H9 (cell line): ENCODE measurements around the gene MZB1. TPM values are rescaled to one million over a fixed set of nuclear protein-coding genes. Genes with fewer than 3 reads are reported as not detected.

Experiments
- DNase-seq: peaks from one replicate; pipeline ENCODE4 v3.0.0-alpha.2; 2017
- H2AFZ ChIP-seq: one replicate; pipeline ENCODE4 v1.6.1; 2013; ENCODE audit warnings: mild to moderate bottlenecking, low read length, control low read depth, moderate library complexity
- H2AK5ac ChIP-seq: 2 replicates; pipeline ENCODE4 v1.6.1; 2013; ENCODE audit warnings: low read length, control low read depth, mixed read lengths; ENCODE audit not compliant: insufficient read length
- H2BK120ac ChIP-seq: one replicate; pipeline ENCODE4 v1.6.1; 2013; ENCODE audit warnings: low read depth, mild to moderate bottlenecking, low read length, control low read depth, inconsistent platforms; ENCODE audit not compliant: poor library complexity, severe bottlenecking
- H2BK12ac ChIP-seq: 2 replicates; pipeline ENCODE4 v1.6.1; 2013; ENCODE audit warnings: low read length, control low read depth, mixed read lengths, low read depth; ENCODE audit not compliant: insufficient read length
- H2BK15ac ChIP-seq: 2 replicates; pipeline ENCODE4 v1.6.1; 2013; ENCODE audit warnings: low read depth, low read length, control low read depth
- H2BK20ac ChIP-seq: one replicate; pipeline ENCODE4 v1.6.1; 2013; ENCODE audit warnings: low read depth, mild to moderate bottlenecking, low read length, control low read depth, inconsistent platforms; ENCODE audit not compliant: poor library complexity, severe bottlenecking
- H2BK5ac ChIP-seq: 2 replicates; pipeline ENCODE4 v1.6.1; 2013; ENCODE audit warnings: low read length, control low read depth, mixed read lengths; ENCODE audit not compliant: insufficient read length
- H3K14ac ChIP-seq: 2 replicates; pipeline ENCODE4 v1.6.1; 2013; ENCODE audit warnings: low read length, control low read depth; ENCODE audit not compliant: insufficient read depth
- H3K18ac ChIP-seq: 2 replicates; pipeline ENCODE4 v1.6.1; 2013; ENCODE audit warnings: low read depth, mild to moderate bottlenecking, mixed read lengths, low read length, control low read depth; ENCODE audit not compliant: insufficient read length
- H3K23ac ChIP-seq: 2 replicates; pipeline ENCODE4 v1.6.1; 2013; ENCODE audit warnings: low read length, control low read depth, mixed read lengths, low read depth; ENCODE audit not compliant: insufficient read length
- H3K23me2 ChIP-seq: 2 replicates; pipeline ENCODE4 v1.6.1; 2013; ENCODE audit warnings: low read depth, mild to moderate bottlenecking, mixed read lengths, low read length, control low read depth; ENCODE audit not compliant: insufficient read length, poor library complexity, severe bottlenecking
- H3K27ac ChIP-seq: 2 replicates; pipeline ENCODE4 v1.5.1; 2013; ENCODE audit warnings: low read length, control low read depth, mixed read lengths, low read depth; ENCODE audit not compliant: insufficient read length
- H3K27me3 ChIP-seq: 2 replicates; pipeline ENCODE4 v1.6.1; 2013; ENCODE audit warnings: low read length, control low read depth, inconsistent platforms; ENCODE audit not compliant: insufficient read depth
- H3K4ac ChIP-seq: 2 replicates; pipeline ENCODE4 v1.6.1; 2013; ENCODE audit warnings: low read depth, mild to moderate bottlenecking, control low read depth, inconsistent platforms, low read length, moderate library complexity
- H3K4me1 ChIP-seq: 2 replicates; pipeline ENCODE4 v1.6.1; 2013; ENCODE audit warnings: low read length, control low read depth, inconsistent platforms; ENCODE audit not compliant: insufficient read depth
- H3K4me2 ChIP-seq: 2 replicates; pipeline ENCODE4 v1.6.1; 2013; ENCODE audit warnings: low read length, control low read depth, mixed read lengths; ENCODE audit not compliant: insufficient read length, insufficient read depth
- H3K56ac ChIP-seq: 2 replicates; pipeline ENCODE4 v1.6.1; 2013; ENCODE audit warnings: low read depth, mild to moderate bottlenecking, mixed read lengths, low read length, control low read depth; ENCODE audit not compliant: insufficient read length
- H3K79me1 ChIP-seq: 2 replicates; pipeline ENCODE4 v1.6.1; 2013; ENCODE audit warnings: low read depth, mild to moderate bottlenecking, moderate library complexity, low read length, control low read depth, inconsistent platforms; ENCODE audit not compliant: insufficient read depth, poor library complexity, severe bottlenecking
- H3K79me2 ChIP-seq: 2 replicates; pipeline ENCODE4 v1.6.1; 2013; ENCODE audit warnings: low read length, control low read depth, inconsistent platforms; ENCODE audit not compliant: insufficient read depth
- H3K9ac ChIP-seq: 2 replicates; pipeline ENCODE4 v1.6.1; 2013; ENCODE audit warnings: low read length, control low read depth, mixed read lengths; ENCODE audit not compliant: insufficient read length; ENCODE audit errors: extremely low read depth
- H3K9me3 ChIP-seq: one replicate; pipeline ENCODE4 v1.6.1; 2013; ENCODE audit warnings: low read depth, low read length, inconsistent platforms; ENCODE audit not compliant: control insufficient read depth
- H3T11ph ChIP-seq: one replicate; pipeline ENCODE4 v1.6.1; 2013; ENCODE audit warnings: mild to moderate bottlenecking, low read length, control low read depth, inconsistent platforms
- H4K20me1 ChIP-seq: one replicate; pipeline ENCODE4 v1.6.1; 2013; ENCODE audit not compliant: control insufficient read depth, insufficient read length, insufficient read depth
- H4K5ac ChIP-seq: 2 replicates; pipeline ENCODE4 v1.6.1; 2013; ENCODE audit warnings: low read depth, mild to moderate bottlenecking, mixed read lengths, low read length, control low read depth; ENCODE audit not compliant: insufficient read length
- H4K8ac ChIP-seq: replicated peaks from 2 replicates; pipeline ENCODE4 v1.6.1; 2013; ENCODE audit warnings: low read length, control low read depth, mixed read lengths, low read depth; ENCODE audit not compliant: insufficient read length
- H4K91ac ChIP-seq: 2 replicates; pipeline ENCODE4 v1.6.1; 2013; ENCODE audit warnings: low read depth, mild to moderate bottlenecking, moderate library complexity, mixed read lengths, low read length, control low read depth; ENCODE audit not compliant: insufficient read length
- H3K27ac Mint-ChIP-seq, 3 experiments: 2 replicates in 2 of 3; 3 replicates in 1 of 3; pipeline ENCODE4 v1.8.0; 2020 to 2021; ENCODE audit warnings: mixed read lengths in 3 of 3, mild to moderate bottlenecking in 1 of 3, moderate library complexity in 1 of 3
- H3K27me3 Mint-ChIP-seq: 2 replicates; pipeline ENCODE4 v1.8.0; 2021; ENCODE audit warnings: low read depth, mild to moderate bottlenecking, moderate library complexity, mixed read lengths
- H3K36me3 Mint-ChIP-seq, 3 experiments: 2 replicates in 2 of 3; 3 replicates in 1 of 3; pipeline ENCODE4 v1.8.0; 2020 to 2021; ENCODE audit warnings: low read depth in 3 of 3, mixed read lengths in 3 of 3; ENCODE audit not compliant: insufficient read depth in 1 of 3
- H3K4me1 Mint-ChIP-seq, 2 experiments: 2 replicates each; pipeline ENCODE4 v1.8.0; 2020; ENCODE audit warnings: mixed read lengths in 2 of 2
- H3K4me3 Mint-ChIP-seq, 2 experiments: 2 replicates in 1 of 2; 3 replicates in 1 of 2; pipeline ENCODE4 v1.8.0; 2020 to 2021; ENCODE audit warnings: mild to moderate bottlenecking in 2 of 2, mixed read lengths in 2 of 2, moderate library complexity in 1 of 2
- H3K9me3 Mint-ChIP-seq, 2 experiments: 2 replicates in 1 of 2; 3 replicates in 1 of 2; pipeline ENCODE4 v1.8.0; 2020; ENCODE audit warnings: mild to moderate bottlenecking in 2 of 2, mixed read lengths in 2 of 2, moderate library complexity in 1 of 2
- WGBS: extraction: QIAGEN DNeasy Blood & Tissue Kit; methylation state at CpG from one replicate; pipeline ENCODE4 v1.1.7; 2013; ENCODE audit warnings: missing lambda C conversion rate, low lambda C conversion rate, mixed read lengths; ENCODE audit not compliant: insufficient read length; ENCODE audit errors: extremely low coverage; 5-methylcytosine and 5-hydroxymethylcytosine counted together
- total RNA-seq: library from RNA; stranded (reverse); gene quantifications from 2 replicates; pipeline ENCODE4 v1.2.1, GENCODE V29; 2021
- TF ChIP-seq, protein P1 (sequence below): fragments of 200-600 bp; sonication (generic); conservative IDR thresholded peaks from 3 replicates; pipeline ENCODE4 v1.8.0; 2021; ENCODE audit warnings: antibody characterized with exemption, mild to moderate bottlenecking

MZB1 gene
- total RNA-seq, 1 experiment from 2014 or later: 0.31 TPM

DNA sequence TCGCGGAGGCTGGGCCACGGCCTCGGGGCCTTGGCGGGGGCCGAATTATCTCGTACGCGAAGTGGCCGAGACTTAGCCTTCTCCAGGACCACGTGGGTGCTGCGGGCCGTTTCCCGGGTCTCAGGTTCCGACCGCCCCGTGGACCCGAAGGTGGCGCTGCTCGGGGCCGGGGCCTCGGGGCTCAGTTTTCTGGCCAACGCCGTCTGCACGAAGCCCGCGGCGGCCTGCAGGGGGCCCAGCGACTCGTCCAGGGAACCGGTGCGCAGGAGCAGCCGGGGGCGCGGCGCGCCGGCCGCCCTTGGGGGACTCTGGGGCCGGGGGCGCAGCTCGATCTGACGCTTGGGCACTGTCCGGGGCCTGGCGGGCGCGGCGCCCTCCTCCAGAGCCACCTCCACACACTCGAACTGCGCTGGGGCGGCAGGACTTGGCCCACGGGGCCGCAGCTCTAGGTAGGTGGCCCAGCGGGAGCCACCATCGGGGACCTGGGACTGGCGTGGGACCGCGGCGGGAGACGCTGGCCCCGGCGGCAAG, 4.5 kb upstream of the MZB1 start:
- H2BK5ac ChIP-seq: no peak overlapping the region
- no peak overlapping the region for H2AK5ac ChIP-seq
- no peak overlapping the region for H4K91ac ChIP-seq
- no peak overlapping the region for H3K18ac ChIP-seq
- H4K8ac ChIP-seq: no peak overlapping the region
- H3K23me2 ChIP-seq: peaks cover 22% of the 10 kb centered on the region
- H3T11ph ChIP-seq: no peak overlapping the region
- no peak overlapping the region for H4K5ac ChIP-seq
- H3K4me2 ChIP-seq: peak overlapping the region; percentile 85
- no peak overlapping the region for H2BK20ac ChIP-seq
- H3K79me1 ChIP-seq: no peaks in the 10 kb centered on the region
- no peak overlapping the region for H2BK15ac ChIP-seq
- no peak overlapping the region for H3K9ac ChIP-seq
- WGBS: no CpG with 5 or more reads among the region's 62 CpGs
- peaks cover 31% of the 10 kb centered on the region for H3K27me3 Mint-ChIP-seq
- H3K4me1 ChIP-seq: peaks cover 4% of the 10 kb centered on the region; the same call in 1 of the 2 replicates
- no peak overlapping the region; the same call in 1 of the 2 replicates for H3K14ac ChIP-seq
- peak overlapping the region; percentile 79 to 88 for H3K4me3 Mint-ChIP-seq
- H2BK120ac ChIP-seq: no peak overlapping the region
- no peak overlapping the region for H2BK12ac ChIP-seq
- no peak overlapping the region for H3K27ac Mint-ChIP-seq
- H3K36me3 Mint-ChIP-seq: peaks cover under 1 to 8% (median 1%) of the 10 kb centered on the region in 3 experiments
- no peaks in the 10 kb centered on the region for H3K9me3 ChIP-seq
- H3K9me3 Mint-ChIP-seq: no peaks in the 10 kb centered on the region
- H3K27me3 ChIP-seq: peaks cover 8% of the 10 kb centered on the region
- H3K23ac ChIP-seq: no peak overlapping the region
- TF ChIP-seq, protein P1, sequence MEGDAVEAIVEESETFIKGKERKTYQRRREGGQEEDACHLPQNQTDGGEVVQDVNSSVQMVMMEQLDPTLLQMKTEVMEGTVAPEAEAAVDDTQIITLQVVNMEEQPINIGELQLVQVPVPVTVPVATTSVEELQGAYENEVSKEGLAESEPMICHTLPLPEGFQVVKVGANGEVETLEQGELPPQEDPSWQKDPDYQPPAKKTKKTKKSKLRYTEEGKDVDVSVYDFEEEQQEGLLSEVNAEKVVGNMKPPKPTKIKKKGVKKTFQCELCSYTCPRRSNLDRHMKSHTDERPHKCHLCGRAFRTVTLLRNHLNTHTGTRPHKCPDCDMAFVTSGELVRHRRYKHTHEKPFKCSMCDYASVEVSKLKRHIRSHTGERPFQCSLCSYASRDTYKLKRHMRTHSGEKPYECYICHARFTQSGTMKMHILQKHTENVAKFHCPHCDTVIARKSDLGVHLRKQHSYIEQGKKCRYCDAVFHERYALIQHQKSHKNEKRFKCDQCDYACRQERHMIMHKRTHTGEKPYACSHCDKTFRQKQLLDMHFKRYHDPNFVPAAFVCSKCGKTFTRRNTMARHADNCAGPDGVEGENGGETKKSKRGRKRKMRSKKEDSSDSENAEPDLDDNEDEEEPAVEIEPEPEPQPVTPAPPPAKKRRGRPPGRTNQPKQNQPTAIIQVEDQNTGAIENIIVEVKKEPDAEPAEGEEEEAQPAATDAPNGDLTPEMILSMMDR: peak; percentile 72
- no peak overlapping the region for H3K4ac ChIP-seq
- no peak overlapping the region for H3K27ac ChIP-seq
- DNase-seq: peak; percentile 61
- H3K56ac ChIP-seq: no peak overlapping the region
- H3K4me1 Mint-ChIP-seq: peaks cover 19 to 41% of the 10 kb centered on the region in 2 experiments
- H4K20me1 ChIP-seq: peaks cover 2% of the 10 kb centered on the region
- H2AFZ ChIP-seq: no peak overlapping the region
- H3K79me2 ChIP-seq: no peaks in the 10 kb centered on the region
